ENCODE data around the gene ZYG11B. TPM values are rescaled to one million over a fixed set of nuclear protein-coding genes. Genes with fewer than 3 reads are reported as not detected.

ZYG11B gene
- total and polyA plus RNA-seq, 2 of the 13 experiments (the other 11 are each of a cell fraction or from before 2014, with no cell fraction given), result 6.9 to 17.9 TPM

GRCh38 chr1:52726265-52727113 is at the start of gene ZYG11B (continued):
- TF ChIP-seq, protein P1, sequence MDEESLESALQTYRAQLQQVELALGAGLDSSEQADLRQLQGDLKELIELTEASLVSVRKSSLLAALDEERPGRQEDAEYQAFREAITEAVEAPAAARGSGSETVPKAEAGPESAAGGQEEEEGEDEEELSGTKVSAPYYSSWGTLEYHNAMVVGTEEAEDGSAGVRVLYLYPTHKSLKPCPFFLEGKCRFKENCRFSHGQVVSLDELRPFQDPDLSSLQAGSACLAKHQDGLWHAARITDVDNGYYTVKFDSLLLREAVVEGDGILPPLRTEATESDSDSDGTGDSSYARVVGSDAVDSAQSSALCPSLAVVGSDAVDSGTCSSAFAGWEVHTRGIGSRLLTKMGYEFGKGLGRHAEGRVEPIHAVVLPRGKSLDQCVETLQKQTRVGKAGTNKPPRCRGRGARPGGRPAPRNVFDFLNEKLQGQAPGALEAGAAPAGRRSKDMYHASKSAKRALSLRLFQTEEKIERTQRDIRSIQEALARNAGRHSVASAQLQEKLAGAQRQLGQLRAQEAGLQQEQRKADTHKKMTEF (CRISPR knock-in tag; IDR thresholded peaks at IDR 0.05), result no peak
- no peak for TF ChIP-seq ZSCAN21 (CRISPR knock-in tag; IDR thresholded peaks at IDR 0.05; ENCODE audit: borderline replicate concordance)
- TF ChIP-seq ZMYM2 (CRISPR knock-in tag; IDR thresholded peaks at IDR 0.05), result no peak
- no peak for TF ChIP-seq HMGA1 (CRISPR knock-in tag; conservative IDR thresholded peaks at IDR 0.05)
- no peak for TF ChIP-seq NFIB (CRISPR knock-in tag; IDR thresholded peaks at IDR 0.05; ENCODE audit: borderline replicate concordance)
- peak; percentile 88 for TF ChIP-seq RBFOX2 (IDR thresholded peaks at IDR 0.05; ENCODE audit: low read depth, low read length)
- no peak for TF ChIP-seq ZNF570 (CRISPR knock-in tag; IDR thresholded peaks at IDR 0.05; ENCODE audit: borderline replicate concordance)
- TF ChIP-seq SKI (IDR thresholded peaks at IDR 0.05; ENCODE audit: partially characterized antibody), result no peak
- TF ChIP-seq DZIP1 (CRISPR knock-in tag; IDR thresholded peaks at IDR 0.05), result peak; percentile 50; the same call in 1 of the 2 replicates
- TF ChIP-seq ZNF878 (CRISPR knock-in tag; IDR thresholded peaks at IDR 0.05), result no peak
- no peak for TF ChIP-seq SYNCRIP (IDR thresholded peaks at IDR 0.05; ENCODE audit: insufficient read depth, low read depth, low read length)
- TF ChIP-seq ATF1 (CRISPR knock-in tag; IDR thresholded peaks at IDR 0.05), result no peak
- TF ChIP-seq ZNF337 (CRISPR knock-in tag; IDR thresholded peaks at IDR 0.05; ENCODE audit: borderline replicate concordance, low read depth), result no peak
- no peak for TF ChIP-seq PCBP1 (IDR thresholded peaks at IDR 0.05; ENCODE audit: borderline replicate concordance, low read depth, low read length)
- TF ChIP-seq ZNF10 (CRISPR knock-in tag; IDR thresholded peaks at IDR 0.05; ENCODE audit: borderline replicate concordance, low read depth), result no peak
- no peak for TF ChIP-seq TP53 (CRISPR knock-in tag; conservative IDR thresholded peaks at IDR 0.05)
- TF ChIP-seq ZFP37 (CRISPR knock-in tag; IDR thresholded peaks at IDR 0.05; ENCODE audit: borderline replicate concordance), result no peak
- no peak for TF ChIP-seq PHB2 (IDR thresholded peaks at IDR 0.05; ENCODE audit: partially characterized antibody)
- TF ChIP-seq SRSF9 (IDR thresholded peaks at IDR 0.05; ENCODE audit: borderline replicate concordance, insufficient read depth, low read depth, low read length, poor library complexity, severe bottlenecking), result no peak
- TF ChIP-seq GMEB2 (CRISPR knock-in tag; IDR thresholded peaks at IDR 0.05; ENCODE audit: low read depth), result no peak
- no peak for TF ChIP-seq ZNF317 (CRISPR knock-in tag; IDR thresholded peaks at IDR 0.05)
- no peak for TF ChIP-seq ZBTB21 (CRISPR knock-in tag; IDR thresholded peaks at IDR 0.05)
- no peak for TF ChIP-seq SP1 (IDR thresholded peaks at IDR 0.05)
- peak; percentile 27; the same call in 1 of the 2 replicates for TF ChIP-seq SP1 (CRISPR knock-in tag; IDR thresholded peaks at IDR 0.05)
- TF ChIP-seq AHR (CRISPR knock-in tag; IDR thresholded peaks at IDR 0.05), result no peak; the same call in 1 of the 2 replicates
- no peak for TF ChIP-seq MXI1 (IDR thresholded peaks at IDR 0.05; ENCODE audit: borderline replicate concordance, low read depth, low read length)

Measured in HepG2 (cell line).